ENCODE measurements around the gene TBCE.

Gene TBCE

DNA sequence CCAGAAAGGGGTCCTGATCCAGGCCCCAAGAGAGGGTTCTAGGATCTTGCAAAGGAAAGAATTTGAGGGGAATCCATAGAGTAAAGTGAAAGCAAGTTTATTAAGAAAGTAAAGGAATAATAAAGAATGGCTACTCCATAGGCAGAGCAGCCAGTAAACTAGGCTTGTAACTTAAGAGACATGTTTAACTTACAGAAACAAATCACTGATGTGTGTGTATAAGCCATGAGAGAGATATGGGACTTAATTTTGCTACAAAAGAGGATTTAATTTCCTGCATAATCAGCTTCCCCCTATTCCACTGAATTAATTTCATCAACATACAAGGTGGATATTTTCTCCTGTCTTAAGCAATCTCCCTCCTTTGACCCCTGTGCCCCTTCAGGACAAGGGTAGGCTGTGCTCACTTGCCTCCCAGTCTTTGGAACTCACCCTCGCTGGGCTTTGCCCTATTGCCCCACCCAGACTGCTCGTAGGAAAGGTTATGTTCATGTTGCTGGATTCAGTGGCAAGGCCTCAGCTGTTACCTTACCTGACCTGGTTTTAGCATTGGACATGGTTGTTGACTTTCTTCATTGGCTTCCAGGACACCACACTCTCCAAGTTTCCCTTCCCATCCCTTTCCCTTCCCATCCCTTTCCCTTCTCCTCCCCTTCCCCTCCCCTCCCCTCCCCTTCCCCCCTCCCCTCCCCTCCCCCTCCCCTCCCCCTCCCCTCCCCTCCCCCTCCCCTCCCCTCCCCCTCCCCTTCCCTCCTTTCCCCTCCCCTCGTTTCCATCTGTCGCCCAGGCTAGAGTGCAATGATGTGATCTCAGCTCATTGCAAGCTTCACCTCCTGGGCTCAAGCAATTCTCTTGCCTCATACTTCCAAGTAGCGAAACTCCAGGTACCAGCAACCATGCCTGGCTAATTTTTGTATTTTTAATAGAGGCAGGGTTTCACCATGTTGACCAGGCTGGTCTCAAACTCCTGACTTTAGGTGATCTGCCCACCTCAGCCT lies 44.6 kb downstream of the TBCE start:
- H3K9me3 ChIP-seq (ENCODE audit: control insufficient read depth, low read length) = no peaks in the 10 kb centered on the region
- H3K36me3 ChIP-seq (ENCODE audit: control insufficient read depth, insufficient read depth, low read length) = peaks cover 21% of the 10 kb centered on the region
- no peak overlapping the region for H3K27ac ChIP-seq (ENCODE audit: low read depth, low read length, severe bottlenecking)
- peaks cover 6% of the 10 kb centered on the region for H3K4me1 ChIP-seq (ENCODE audit: control insufficient read depth, insufficient read depth, low read length, poor library complexity, severe bottlenecking)
- 94 to 100% methylated on average over 2 to 3 of the region's 5 CpGs for WGBS, 2 experiments (ENCODE audit: insufficient coverage in 2 of 2)
- no peak overlapping the region for H3K4me3 ChIP-seq (ENCODE audit: extremely low read depth, insufficient read depth, low read length, poor library complexity, severe bottlenecking)

- no peak overlapping the region for H3K4me3 ChIP-seq (ENCODE audit: extremely low read depth, insufficient read depth, low read length, poor library complexity, severe bottlenecking)
- H3K4me1 ChIP-seq (ENCODE audit: control insufficient read depth, insufficient read depth, low read length, poor library complexity, severe bottlenecking) = no peaks in the 10 kb centered on the region
- no peak overlapping the region for H3K27ac ChIP-seq (ENCODE audit: low read depth, low read length, severe bottlenecking)
- H3K9me3 ChIP-seq (ENCODE audit: control insufficient read depth, low read length) = no peaks in the 10 kb centered on the region
- peaks cover 21% of the 10 kb centered on the region for H3K36me3 ChIP-seq (ENCODE audit: control insufficient read depth, insufficient read depth, low read length)
- WGBS, 2 experiments (ENCODE audit: insufficient coverage in 2 of 2) = 81 to 100% methylated on average over 3 to 4 of the region's 7 CpGs
Measured at GRCh38 chr1:235415008-235415904, 48.0 kb downstream of the TBCE start.

DNA sequence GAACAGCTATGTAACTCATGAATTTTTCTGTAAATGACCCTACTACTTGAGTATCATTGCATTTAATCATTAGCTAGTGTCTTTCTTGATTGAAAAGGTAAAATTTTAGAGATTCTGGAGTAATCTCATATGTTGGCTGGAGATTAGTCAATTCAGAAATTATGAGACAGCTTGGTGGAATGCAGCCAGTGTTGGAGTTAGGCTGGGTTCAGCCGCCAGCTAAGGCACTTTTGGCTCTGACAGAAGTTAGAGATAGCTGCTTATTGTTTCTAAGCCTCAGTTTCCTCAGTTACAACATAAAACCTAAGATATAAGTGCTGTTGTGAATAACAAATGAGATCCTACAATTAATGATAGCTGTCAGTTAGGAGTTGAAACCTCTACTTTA lies 49.4 kb downstream of the TBCE start:
- Histone ChIP-seq H3K4me3 (ENCODE audit: extremely low read depth, insufficient read depth, low read length, poor library complexity, severe bottlenecking) (no peak overlapping the region), H3K36me3 (ENCODE audit: control insufficient read depth, insufficient read depth, low read length) (peaks cover 28% of the 10 kb centered on the region), H3K9me3 (ENCODE audit: control insufficient read depth, low read length) (no peaks in the 10 kb centered on the region), H3K27ac (ENCODE audit: low read depth, low read length, severe bottlenecking) (no peak overlapping the region), H3K4me1 (ENCODE audit: control insufficient read depth, insufficient read depth, low read length, poor library complexity, severe bottlenecking) (no peaks in the 10 kb centered on the region)
- WGBS, 2 experiments (ENCODE audit: insufficient coverage in 2 of 2) = no CpG with 5 or more reads among the region's 1 CpG

GRCh38 chr1:235417086-235417697 lies 50.0 kb downstream of the TBCE start:
- no peak overlapping the region for H3K4me3 ChIP-seq (ENCODE audit: extremely low read depth, insufficient read depth, low read length, poor library complexity, severe bottlenecking)
- H3K9me3 ChIP-seq (ENCODE audit: control insufficient read depth, low read length) = no peaks in the 10 kb centered on the region
- no peak overlapping the region for H3K27ac ChIP-seq (ENCODE audit: low read depth, low read length, severe bottlenecking)
- peaks cover 28% of the 10 kb centered on the region for H3K36me3 ChIP-seq (ENCODE audit: control insufficient read depth, insufficient read depth, low read length)
- 0 to 25% methylated on average over 1 to 4 of the region's 8 CpGs for WGBS, 2 experiments (ENCODE audit: insufficient coverage in 2 of 2)
- H3K4me1 ChIP-seq (ENCODE audit: control insufficient read depth, insufficient read depth, low read length, poor library complexity, severe bottlenecking) = no peaks in the 10 kb centered on the region

GRCh38 chr1:235421751-235422150 lies 54.5 kb downstream of the TBCE start:
- H3K27ac ChIP-seq (ENCODE audit: low read depth, low read length, severe bottlenecking) = peak overlapping the region; percentile 16
- no peaks in the 10 kb centered on the region for H3K4me1 ChIP-seq (ENCODE audit: control insufficient read depth, insufficient read depth, low read length, poor library complexity, severe bottlenecking)

DNA sequence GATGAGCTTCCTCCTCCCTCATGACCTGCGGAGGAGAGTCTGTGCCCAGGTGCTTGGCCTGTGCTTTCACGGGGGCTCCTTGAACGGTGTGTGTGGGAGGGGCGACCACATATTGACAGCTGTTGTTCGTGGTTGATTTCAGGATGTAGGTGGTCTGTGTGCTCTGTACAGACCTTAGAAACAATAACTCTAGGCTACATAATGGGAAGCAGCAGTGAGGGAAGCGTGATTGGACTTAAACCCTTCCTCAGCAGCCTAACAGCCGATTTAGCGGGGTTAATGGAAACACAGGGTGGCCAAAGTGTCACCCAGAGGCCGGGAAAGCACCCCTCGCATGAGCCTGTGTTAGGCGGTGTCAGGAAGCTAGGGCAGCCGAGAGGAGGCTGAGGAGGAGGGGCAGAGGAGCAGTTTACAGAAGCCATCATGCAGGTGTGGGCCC lies 56.0 kb downstream of the TBCE start:
- H3K4me3 ChIP-seq (ENCODE audit: extremely low read depth, insufficient read depth, low read length, poor library complexity, severe bottlenecking) = no peak overlapping the region
- no peaks in the 10 kb centered on the region for H3K4me1 ChIP-seq (ENCODE audit: control insufficient read depth, insufficient read depth, low read length, poor library complexity, severe bottlenecking)
- H3K27ac ChIP-seq (ENCODE audit: low read depth, low read length, severe bottlenecking) = no peak overlapping the region
- peaks cover 12% of the 10 kb centered on the region for H3K36me3 ChIP-seq (ENCODE audit: control insufficient read depth, insufficient read depth, low read length)
- no peaks in the 10 kb centered on the region for H3K9me3 ChIP-seq (ENCODE audit: control insufficient read depth, low read length)
- WGBS, 2 experiments (ENCODE audit: insufficient coverage in 2 of 2) = 88 to 90% methylated on average over 6 to 7 of the region's 12 CpGs

More at GRCh38 chr1:235421751-235422150, 54.5 kb downstream of the TBCE start:
- H3K36me3 ChIP-seq (ENCODE audit: control insufficient read depth, insufficient read depth, low read length) = peaks cover 6% of the 10 kb centered on the region
- H3K4me3 ChIP-seq (ENCODE audit: extremely low read depth, insufficient read depth, low read length, poor library complexity, severe bottlenecking) = no peak overlapping the region
- WGBS, 2 experiments (ENCODE audit: insufficient coverage in 2 of 2) = 100% methylated on average over 2 to 3 of the region's 3 CpGs
- no peaks in the 10 kb centered on the region for H3K9me3 ChIP-seq (ENCODE audit: control insufficient read depth, low read length)

DNA sequence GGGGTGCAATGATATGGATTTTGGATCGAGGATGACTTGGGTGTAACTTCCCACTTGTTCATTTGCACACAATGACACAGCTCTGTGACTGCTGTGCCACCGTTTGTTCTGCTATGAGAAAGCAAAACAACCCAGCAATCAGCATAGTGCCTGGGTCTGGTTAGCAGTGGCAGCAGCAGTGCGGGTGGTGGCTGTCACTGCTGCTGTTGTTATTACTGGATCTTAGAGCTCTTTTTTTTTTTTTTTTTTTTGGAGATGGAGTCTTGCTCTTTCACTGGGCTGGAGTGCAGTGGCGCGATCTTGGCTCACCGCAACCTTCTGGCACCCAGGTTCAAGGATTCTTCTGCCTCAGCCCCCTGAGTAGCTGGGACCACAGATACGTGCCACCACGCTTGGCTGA lies 56.9 kb downstream of the TBCE start:
- WGBS, 2 experiments (ENCODE audit: insufficient coverage in 2 of 2) = 86 to 100% methylated on average over 2 to 5 of the region's 8 CpGs
- Histone ChIP-seq H3K36me3 (ENCODE audit: control insufficient read depth, insufficient read depth, low read length) (peaks cover 12% of the 10 kb centered on the region), H3K27ac (ENCODE audit: low read depth, low read length, severe bottlenecking) (no peak overlapping the region), H3K4me3 (ENCODE audit: extremely low read depth, insufficient read depth, low read length, poor library complexity, severe bottlenecking) (no peak overlapping the region), H3K9me3 (ENCODE audit: control insufficient read depth, low read length) (no peaks in the 10 kb centered on the region), H3K4me1 (ENCODE audit: control insufficient read depth, insufficient read depth, low read length, poor library complexity, severe bottlenecking) (no peaks in the 10 kb centered on the region)

- Histone ChIP-seq H3K4me1 (ENCODE audit: control insufficient read depth, insufficient read depth, low read length, poor library complexity, severe bottlenecking) (no peaks in the 10 kb centered on the region), H3K27ac (ENCODE audit: low read depth, low read length, severe bottlenecking) (no peak overlapping the region), H3K36me3 (ENCODE audit: control insufficient read depth, insufficient read depth, low read length) (peaks cover 12% of the 10 kb centered on the region), H3K4me3 (ENCODE audit: extremely low read depth, insufficient read depth, low read length, poor library complexity, severe bottlenecking) (no peak overlapping the region), H3K9me3 (ENCODE audit: control insufficient read depth, low read length) (no peaks in the 10 kb centered on the region)
- WGBS, 2 experiments (ENCODE audit: insufficient coverage in 2 of 2) = 84 to 97% methylated on average over 6 to 7 of the region's 9 CpGs
Measured at GRCh38 chr1:235425357-235425756, 58.1 kb downstream of the TBCE start.

DNA sequence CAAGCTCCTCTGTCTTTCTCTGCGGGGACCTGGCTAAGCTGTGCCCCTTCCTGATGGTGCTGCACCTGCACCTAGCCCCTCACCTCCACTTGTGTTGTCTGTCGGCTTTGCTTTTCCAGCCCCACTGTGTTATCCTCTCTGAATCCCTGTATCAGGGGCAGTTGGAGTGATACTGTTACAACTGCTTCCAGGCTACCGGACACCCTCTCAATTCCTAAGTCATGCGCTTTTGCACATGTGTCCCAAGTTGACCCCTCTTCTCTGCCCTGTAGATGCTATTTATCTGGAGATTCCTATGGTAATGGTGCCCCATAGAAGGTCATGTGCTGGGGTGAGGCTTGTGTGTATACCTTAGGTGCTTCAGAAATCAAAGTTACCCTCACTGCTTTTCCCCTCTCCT lies 58.9 kb downstream of the TBCE start:
- Histone ChIP-seq H3K4me1 (ENCODE audit: control insufficient read depth, insufficient read depth, low read length, poor library complexity, severe bottlenecking) (peaks cover 4% of the 10 kb centered on the region), H3K27ac (ENCODE audit: low read depth, low read length, severe bottlenecking) (no peak overlapping the region), H3K36me3 (ENCODE audit: control insufficient read depth, insufficient read depth, low read length) (peaks cover 6% of the 10 kb centered on the region), H3K9me3 (ENCODE audit: control insufficient read depth, low read length) (no peaks in the 10 kb centered on the region), H3K4me3 (ENCODE audit: extremely low read depth, insufficient read depth, low read length, poor library complexity, severe bottlenecking) (no peak overlapping the region)
- 96 to 100% methylated on average over 3 to 4 of the region's 4 CpGs for WGBS, 2 experiments (ENCODE audit: insufficient coverage in 2 of 2)

DNA sequence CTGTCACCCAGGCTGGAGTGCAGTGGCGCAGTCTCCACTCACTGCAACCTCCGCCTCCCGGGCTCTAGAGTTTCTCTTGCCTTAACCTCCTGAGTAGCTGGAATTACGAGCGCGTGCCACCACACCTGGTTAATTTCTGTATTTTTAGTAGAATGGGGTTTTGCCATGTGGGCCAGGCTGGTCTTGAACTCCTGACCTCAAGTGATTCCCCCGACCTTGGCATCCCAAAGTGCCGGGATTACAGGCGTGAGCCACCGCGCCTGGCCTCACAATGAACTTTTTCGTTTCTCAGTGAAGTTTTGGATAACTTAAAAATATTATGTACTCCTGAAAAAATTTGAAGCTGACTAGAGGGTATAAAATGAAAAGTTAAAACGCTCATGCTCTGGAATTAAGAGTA lies 59.5 kb downstream of the TBCE start:
- 97 to 99% methylated on average over 10 to 12 of the region's 13 CpGs for WGBS, 2 experiments (ENCODE audit: insufficient coverage in 2 of 2)
- H3K36me3 ChIP-seq (ENCODE audit: control insufficient read depth, insufficient read depth, low read length) = peaks cover 6% of the 10 kb centered on the region
- no peaks in the 10 kb centered on the region for H3K9me3 ChIP-seq (ENCODE audit: control insufficient read depth, low read length)

More for the DNA sequence above, 59.5 kb downstream of the TBCE start:
- Histone ChIP-seq H3K27ac (ENCODE audit: low read depth, low read length, severe bottlenecking) (no peak overlapping the region), H3K4me1 (ENCODE audit: control insufficient read depth, insufficient read depth, low read length, poor library complexity, severe bottlenecking) (peaks cover 4% of the 10 kb centered on the region), H3K4me3 (ENCODE audit: extremely low read depth, insufficient read depth, low read length, poor library complexity, severe bottlenecking) (no peak overlapping the region)

All from mesodermal cell (in vitro differentiated cells).